ENCODE measurements around the gene CLEC20A.
A peak's percentile ranks its signal among the peaks of the same experiment; 100 is the strongest.

Gene CLEC20A

DNA sequence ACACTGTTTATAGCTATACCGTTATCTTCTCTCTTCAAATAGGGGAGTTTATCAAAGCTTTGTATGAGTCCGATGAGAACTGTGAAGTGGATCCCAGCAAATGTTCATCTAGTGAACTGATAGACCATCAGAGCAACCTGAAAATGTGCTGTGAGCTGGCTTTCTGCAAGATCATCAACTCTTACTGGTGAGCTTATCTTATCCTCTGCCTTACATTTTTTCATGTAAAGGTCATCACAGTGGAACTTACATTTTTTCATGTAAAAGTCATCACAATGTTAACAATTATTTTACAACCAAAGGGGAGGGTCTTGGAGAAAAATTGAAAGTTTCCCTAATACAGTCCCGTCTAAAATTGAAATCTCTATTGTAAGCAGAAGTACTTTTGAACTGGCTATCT is 45.2 kb downstream of the CLEC20A start:
- Histone ChIP-seq H2AK5ac (ENCODE audit: low read depth, low read length) (no peak overlapping the region), H3K18ac (ENCODE audit: low read length) (no peak overlapping the region), H3K9me3 (replicated peaks in 1 of 2; ENCODE audit: control insufficient read depth in 2 of 2, insufficient read depth in 1 of 2, low read depth in 1 of 2, low read length in 2 of 2) (no peaks in the 10 kb centered on the region), H3K4me2 (ENCODE audit: insufficient read depth, low read length, poor library complexity, severe bottlenecking) (no peak overlapping the region), H4K91ac (ENCODE audit: low read depth, low read length, poor library complexity) (no peak overlapping the region), H3K4ac (ENCODE audit: low read length) (no peak overlapping the region), H3K23ac (ENCODE audit: low read depth, low read length, poor library complexity) (no peak overlapping the region), H3K14ac (ENCODE audit: low read length) (no peak overlapping the region), H3K27ac (replicated peaks; ENCODE audit: low read length) (no peak overlapping the region), H2BK5ac (ENCODE audit: low read length) (no peak overlapping the region), H4K8ac (ENCODE audit: low read depth, low read length) (no peak overlapping the region), H3K27me3 (ENCODE audit: control insufficient read depth in 3 of 3, insufficient read depth in 3 of 3, low read depth in 1 of 3, low read length in 3 of 3) (no peaks in the 10 kb centered on the region), H2BK12ac (ENCODE audit: low read length) (no peak overlapping the region), H2BK120ac (ENCODE audit: low read depth, low read length) (no peak overlapping the region), H2AFZ (ENCODE audit: low read length) (no peak overlapping the region), H3K79me1 (ENCODE audit: low read depth, low read length) (no peaks in the 10 kb centered on the region), H3K36me3 (replicated peaks in 1 of 2; ENCODE audit: control insufficient read depth in 2 of 2, insufficient read depth in 2 of 2, low read length in 2 of 2) (peaks cover 2 to 46% of the 10 kb centered on the region in 2 donors), H3K4me3 (ENCODE audit: low read length in 2 of 2) (no peak overlapping the region), H2BK15ac (ENCODE audit: low read length) (no peak overlapping the region), H3K9ac (ENCODE audit: low read depth, low read length, poor library complexity) (no peak overlapping the region), H3K4me1 (ENCODE audit: control insufficient read depth in 2 of 2, insufficient read depth in 1 of 2, low read depth in 1 of 2, low read length in 2 of 2) (no peaks in the 10 kb centered on the region)
- DNase-seq (ENCODE audit: low spot score), result no peak
- WGBS, 2 donors (ENCODE audit: extremely low coverage in 2 of 2, insufficient read length in 2 of 2, insufficient replicate concordance in 1 of 2), result no CpG with 5 or more reads among the region's 3 CpGs

DNA sequence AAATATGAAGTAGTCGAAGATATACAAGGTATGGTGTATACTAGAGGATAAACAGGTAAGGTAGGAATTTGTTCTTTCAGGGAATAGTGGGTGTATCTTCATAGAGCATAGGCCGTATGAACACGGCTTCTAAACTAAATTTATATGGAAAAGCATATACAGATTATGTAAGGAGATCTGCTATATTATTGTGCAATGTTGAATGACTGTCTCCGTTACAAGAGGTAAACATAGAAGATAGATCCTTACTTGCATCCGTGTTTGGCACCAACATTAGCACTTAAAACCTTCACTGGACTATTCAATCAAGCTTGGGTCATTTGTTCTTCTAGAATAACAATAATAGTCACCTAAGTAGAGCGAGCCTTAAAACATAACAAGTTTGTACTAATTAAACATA is 45.9 kb downstream of the CLEC20A start:
- Histone ChIP-seq H2BK15ac (ENCODE audit: low read length) (no peak overlapping the region), H3K4me3 (ENCODE audit: low read length in 2 of 2) (no peak overlapping the region), H4K91ac (ENCODE audit: low read depth, low read length, poor library complexity) (no peak overlapping the region), H4K8ac (ENCODE audit: low read depth, low read length) (no peak overlapping the region), H3K9ac (ENCODE audit: low read depth, low read length, poor library complexity) (no peak overlapping the region), H2BK120ac (ENCODE audit: low read depth, low read length) (no peak overlapping the region), H3K4ac (ENCODE audit: low read length) (no peak overlapping the region), H3K36me3 (replicated peaks in 1 of 2; ENCODE audit: control insufficient read depth in 2 of 2, insufficient read depth in 2 of 2, low read length in 2 of 2) (peaks cover 2 to 46% of the 10 kb centered on the region in 2 donors), H2BK5ac (ENCODE audit: low read length) (no peak overlapping the region), H3K79me1 (ENCODE audit: low read depth, low read length) (no peaks in the 10 kb centered on the region), H3K4me2 (ENCODE audit: insufficient read depth, low read length, poor library complexity, severe bottlenecking) (no peak overlapping the region), H3K27ac (replicated peaks; ENCODE audit: low read length) (no peak overlapping the region), H2BK12ac (ENCODE audit: low read length) (no peak overlapping the region), H2AFZ (ENCODE audit: low read length) (no peak overlapping the region), H3K14ac (ENCODE audit: low read length) (no peak overlapping the region), H2AK5ac (ENCODE audit: low read depth, low read length) (no peak overlapping the region), H3K23ac (ENCODE audit: low read depth, low read length, poor library complexity) (no peak overlapping the region), H3K18ac (ENCODE audit: low read length) (no peak overlapping the region), H3K27me3 (ENCODE audit: control insufficient read depth in 3 of 3, insufficient read depth in 3 of 3, low read depth in 1 of 3, low read length in 3 of 3) (no peaks in the 10 kb centered on the region), H3K4me1 (ENCODE audit: control insufficient read depth in 2 of 2, insufficient read depth in 1 of 2, low read depth in 1 of 2, low read length in 2 of 2) (no peaks in the 10 kb centered on the region), H3K9me3 (replicated peaks in 1 of 2; ENCODE audit: control insufficient read depth in 2 of 2, insufficient read depth in 1 of 2, low read depth in 1 of 2, low read length in 2 of 2) (no peaks in the 10 kb centered on the region)
- DNase-seq (ENCODE audit: low spot score), result no peak
- no CpG with 5 or more reads among the region's 6 CpGs for WGBS, 2 donors (ENCODE audit: extremely low coverage in 2 of 2, insufficient read length in 2 of 2, insufficient replicate concordance in 1 of 2)

DNA sequence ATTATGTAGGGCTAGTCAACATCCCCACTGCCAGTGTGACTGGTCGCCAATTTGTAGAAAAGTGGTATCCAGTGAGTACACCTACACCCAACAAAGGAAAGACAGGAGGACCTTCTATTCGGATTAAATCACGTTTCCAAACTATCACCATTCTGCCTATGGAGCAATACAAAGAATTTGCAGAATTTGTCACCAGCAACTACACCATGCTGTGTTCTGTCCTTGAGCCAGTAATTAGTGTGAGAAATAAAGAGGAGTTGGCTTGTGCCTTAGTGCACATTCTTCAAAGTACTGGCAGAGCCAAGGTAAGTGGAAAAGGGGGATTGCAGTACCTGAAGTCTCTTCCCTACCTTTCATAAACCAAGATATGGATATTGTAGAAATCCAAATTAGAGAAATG is 53.8 kb downstream of the CLEC20A start:
- WGBS, 2 donors (ENCODE audit: extremely low coverage in 2 of 2, insufficient read length in 2 of 2, insufficient replicate concordance in 1 of 2), result no CpG with 5 or more reads among the region's 3 CpGs
- no peak overlapping the region for H2BK5ac ChIP-seq (ENCODE audit: low read length)
- no peak overlapping the region for H3K4ac ChIP-seq (ENCODE audit: low read length)
- no peaks in the 10 kb centered on the region for H3K27me3 ChIP-seq (ENCODE audit: control insufficient read depth in 3 of 3, insufficient read depth in 3 of 3, low read depth in 1 of 3, low read length in 3 of 3)
- no peak overlapping the region for H2AFZ ChIP-seq (ENCODE audit: low read length)
- H4K91ac ChIP-seq (ENCODE audit: low read depth, low read length, poor library complexity), result no peak overlapping the region
- H3K36me3 ChIP-seq (replicated peaks in 1 of 2; ENCODE audit: control insufficient read depth in 2 of 2, insufficient read depth in 2 of 2, low read length in 2 of 2), result peaks cover 6 to 68% of the 10 kb centered on the region in 2 donors
- H3K4me3 ChIP-seq (ENCODE audit: low read length in 2 of 2), result no peak overlapping the region
- no peak overlapping the region for H3K18ac ChIP-seq (ENCODE audit: low read length)
- H3K23ac ChIP-seq (ENCODE audit: low read depth, low read length, poor library complexity), result no peak overlapping the region
- no peak overlapping the region for H4K8ac ChIP-seq (ENCODE audit: low read depth, low read length)
- H3K4me1 ChIP-seq (ENCODE audit: control insufficient read depth in 2 of 2, insufficient read depth in 1 of 2, low read depth in 1 of 2, low read length in 2 of 2), result peaks cover 0 to 9% of the 10 kb centered on the region in 2 donors
- no peak overlapping the region for H3K27ac ChIP-seq (replicated peaks; ENCODE audit: low read length)
- H3K79me1 ChIP-seq (ENCODE audit: low read depth, low read length), result no peaks in the 10 kb centered on the region
- DNase-seq (ENCODE audit: low spot score), result no peak
- no peaks in the 10 kb centered on the region for H3K9me3 ChIP-seq (replicated peaks in 1 of 2; ENCODE audit: control insufficient read depth in 2 of 2, insufficient read depth in 1 of 2, low read depth in 1 of 2, low read length in 2 of 2)
- no peak overlapping the region for H3K4me2 ChIP-seq (ENCODE audit: insufficient read depth, low read length, poor library complexity, severe bottlenecking)
- H2BK15ac ChIP-seq (ENCODE audit: low read length), result no peak overlapping the region
- H3K14ac ChIP-seq (ENCODE audit: low read length), result no peak overlapping the region
- no peak overlapping the region for H2BK120ac ChIP-seq (ENCODE audit: low read depth, low read length)
- no peak overlapping the region for H3K9ac ChIP-seq (ENCODE audit: low read depth, low read length, poor library complexity)
- H2AK5ac ChIP-seq (ENCODE audit: low read depth, low read length), result no peak overlapping the region
- H2BK12ac ChIP-seq (ENCODE audit: low read length), result no peak overlapping the region

DNA sequence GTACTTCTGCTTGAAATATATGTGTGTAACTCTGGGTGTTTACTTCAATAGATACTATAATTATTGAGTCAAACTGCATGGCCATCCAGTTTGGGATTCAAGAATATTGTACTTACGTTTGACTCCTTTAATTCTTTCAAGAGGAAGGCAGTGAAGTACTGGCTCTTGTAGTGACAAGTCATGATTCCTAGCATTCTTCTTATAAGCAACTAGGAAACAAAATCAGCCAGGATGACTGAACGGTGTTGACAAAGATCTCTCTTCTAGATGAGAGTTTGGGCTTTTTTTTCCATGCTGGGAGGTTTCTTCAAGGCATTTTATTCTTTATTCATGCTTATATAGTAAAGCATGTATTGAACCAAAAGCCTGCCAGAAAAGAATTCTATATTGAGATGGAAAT is 58.3 kb downstream of the CLEC20A start:
- Histone ChIP-seq H2AK5ac (ENCODE audit: low read depth, low read length) (no peak overlapping the region), H3K79me1 (ENCODE audit: low read depth, low read length) (no peaks in the 10 kb centered on the region), H3K4me2 (ENCODE audit: insufficient read depth, low read length, poor library complexity, severe bottlenecking) (no peak overlapping the region), H3K9ac (ENCODE audit: low read depth, low read length, poor library complexity) (no peak overlapping the region), H3K4me3 (ENCODE audit: low read length in 2 of 2) (no peak overlapping the region), H2BK15ac (ENCODE audit: low read length) (no peak overlapping the region), H2BK12ac (ENCODE audit: low read length) (no peak overlapping the region), H3K14ac (ENCODE audit: low read length) (no peak overlapping the region), H4K91ac (ENCODE audit: low read depth, low read length, poor library complexity) (no peak overlapping the region), H3K18ac (ENCODE audit: low read length) (no peak overlapping the region), H4K8ac (ENCODE audit: low read depth, low read length) (no peak overlapping the region), H3K23ac (ENCODE audit: low read depth, low read length, poor library complexity) (no peak overlapping the region), H3K4ac (ENCODE audit: low read length) (no peak overlapping the region), H3K36me3 (replicated peaks in 1 of 2; ENCODE audit: control insufficient read depth in 2 of 2, insufficient read depth in 2 of 2, low read length in 2 of 2) (peaks cover 6 to 32% of the 10 kb centered on the region in 2 donors), H2AFZ (ENCODE audit: low read length) (no peak overlapping the region), H3K9me3 (replicated peaks in 1 of 2; ENCODE audit: control insufficient read depth in 2 of 2, insufficient read depth in 1 of 2, low read depth in 1 of 2, low read length in 2 of 2) (no peaks in the 10 kb centered on the region), H2BK120ac (ENCODE audit: low read depth, low read length) (no peak overlapping the region), H3K27me3 (ENCODE audit: control insufficient read depth in 3 of 3, insufficient read depth in 3 of 3, low read depth in 1 of 3, low read length in 3 of 3) (no peaks in the 10 kb centered on the region), H3K27ac (replicated peaks; ENCODE audit: low read length) (no peak overlapping the region), H2BK5ac (ENCODE audit: low read length) (no peak overlapping the region), H3K4me1 (ENCODE audit: control insufficient read depth in 2 of 2, insufficient read depth in 1 of 2, low read depth in 1 of 2, low read length in 2 of 2) (peaks cover 0 to 11% of the 10 kb centered on the region in 2 donors)
- WGBS, 2 donors (ENCODE audit: extremely low coverage in 2 of 2, insufficient read length in 2 of 2, insufficient replicate concordance in 1 of 2), result no CpG with 5 or more reads among the region's 2 CpGs
- peak; percentile 9 for DNase-seq (ENCODE audit: low spot score)

All from neuronal stem cell (in vitro differentiated cells).